T-helper 2 cell treated with Interferon-gamma antibody and Interleukin-4, amounts not matched to agents 5 μg/mL and 100 μg/mL, for 36 hours (primary cell): ENCODE results near the gene CUX1.
"Not testable (repeated sequence)": the region's sequence is repeated elsewhere in the genome, so short reads cannot be mapped to it uniquely, and the experiment has no call there.

Experiments used
- DNase-seq: peaks from one replicate; pipeline ENCODE4 v3.0.0; 2021; ENCODE audit warnings: low spot score
- H3K27ac Mint-ChIP-seq: one replicate; pipeline ENCODE4 v1.8.0; 2021; ENCODE audit warnings: mild to moderate bottlenecking, mixed read lengths
- H3K27me3 Mint-ChIP-seq: one replicate; pipeline ENCODE4 v1.8.0; 2021; ENCODE audit warnings: low read depth, mixed read lengths
- H3K36me3 Mint-ChIP-seq: one replicate; pipeline ENCODE4 v1.8.0; 2021; ENCODE audit warnings: low read depth, mixed read lengths
- H3K4me1 Mint-ChIP-seq: one replicate; pipeline ENCODE4 v1.8.0; 2021; ENCODE audit warnings: low read depth, mixed read lengths
- H3K4me3 Mint-ChIP-seq: one replicate; pipeline ENCODE4 v1.8.0; 2022; ENCODE audit warnings: mild to moderate bottlenecking, moderate library complexity, mixed read lengths
- H3K9me3 Mint-ChIP-seq: one replicate; pipeline ENCODE4 v1.8.0; 2021; ENCODE audit warnings: mixed read lengths

The CUX1 gene

DNA sequence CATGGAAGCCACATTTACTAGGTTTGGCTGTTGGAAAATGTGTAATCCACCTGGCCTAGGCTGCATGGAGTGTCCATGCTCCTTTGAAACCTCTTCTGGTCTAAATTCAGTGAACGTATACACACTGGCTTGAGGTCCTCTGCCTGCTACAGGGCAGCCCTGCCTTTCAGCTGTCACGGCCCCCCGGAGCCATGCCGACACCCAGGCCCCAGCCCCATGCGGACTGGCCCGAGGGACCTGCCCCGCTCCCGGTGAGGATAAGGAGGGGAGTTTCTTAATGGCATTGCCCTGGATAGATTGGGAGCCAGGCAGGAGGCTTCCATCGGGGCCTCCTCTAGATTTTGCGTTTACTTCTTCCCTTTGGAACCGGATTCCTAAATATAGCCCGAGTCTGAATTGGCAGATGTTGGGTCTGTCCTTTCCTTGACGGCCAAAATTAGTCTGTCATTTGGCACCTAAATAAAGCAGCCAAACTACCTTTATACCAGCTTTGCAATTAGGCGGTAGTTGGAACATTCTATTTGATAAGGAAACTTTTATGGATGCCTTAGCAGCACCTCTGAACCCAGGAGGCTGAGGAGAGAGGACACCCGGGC, 397.1 kb downstream of the CUX1 start:
- Mint-ChIP-seq H3K27ac (no peak overlapping the region), H3K27me3 (no peaks in the 10 kb centered on the region), H3K4me1 (no peaks in the 10 kb centered on the region), H3K4me3 (no peak overlapping the region), H3K9me3 (no peaks in the 10 kb centered on the region), H3K36me3 (peaks cover 3% of the 10 kb centered on the region)
- DNase-seq, result no peak

DNA sequence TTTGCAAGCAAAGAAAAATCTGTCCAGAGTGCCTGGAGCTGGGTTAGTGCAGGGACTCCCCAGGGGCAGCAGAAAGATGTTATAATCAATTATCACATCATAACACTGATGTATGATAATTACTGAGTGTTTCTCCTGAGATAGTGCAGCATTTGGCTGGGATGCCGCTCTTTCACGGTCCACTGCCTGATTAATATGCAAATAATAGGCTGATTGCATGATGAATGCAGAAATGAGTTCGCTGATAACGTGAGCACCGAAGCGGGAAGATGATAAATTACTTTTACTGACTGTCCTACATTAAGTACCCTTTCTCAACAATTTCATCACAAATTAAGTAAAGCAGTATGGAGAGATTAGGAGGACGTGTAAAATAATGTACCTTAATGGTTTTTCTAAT, 397.8 kb downstream of the CUX1 start:
- peaks cover 3% of the 10 kb centered on the region for H3K36me3 Mint-ChIP-seq
- no peaks in the 10 kb centered on the region for H3K4me1 Mint-ChIP-seq
- H3K4me3 Mint-ChIP-seq, result no peak overlapping the region
- no peaks in the 10 kb centered on the region for H3K27me3 Mint-ChIP-seq
- DNase-seq, result no peak
- H3K9me3 Mint-ChIP-seq, result no peaks in the 10 kb centered on the region
- no peak overlapping the region for H3K27ac Mint-ChIP-seq

DNA sequence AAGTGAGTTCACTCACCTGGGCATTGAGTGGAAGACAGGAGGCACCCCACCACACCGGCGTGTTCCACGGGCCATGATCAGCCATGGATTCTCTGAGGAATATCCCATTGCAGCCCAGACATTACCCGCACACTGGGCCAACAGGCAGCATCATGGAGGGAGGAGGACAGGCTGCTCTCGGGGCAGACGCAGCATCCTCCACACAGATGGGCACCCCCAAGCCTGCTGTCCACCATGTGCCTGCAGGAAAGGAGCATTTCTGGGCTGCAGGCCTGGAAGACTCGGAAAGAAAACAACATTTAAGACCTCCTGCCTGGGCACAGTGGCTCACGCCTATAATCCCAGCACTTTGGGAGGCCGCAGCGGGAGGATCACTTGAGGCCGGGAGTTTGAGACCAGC, 398.3 kb downstream of the CUX1 start:
- H3K36me3 Mint-ChIP-seq, result peaks cover 3% of the 10 kb centered on the region
- H3K4me3 Mint-ChIP-seq, result no peak overlapping the region
- no peaks in the 10 kb centered on the region for H3K9me3 Mint-ChIP-seq
- DNase-seq, result no peak
- H3K27me3 Mint-ChIP-seq, result no peaks in the 10 kb centered on the region
- no peaks in the 10 kb centered on the region for H3K4me1 Mint-ChIP-seq
- no peak overlapping the region for H3K27ac Mint-ChIP-seq

DNA sequence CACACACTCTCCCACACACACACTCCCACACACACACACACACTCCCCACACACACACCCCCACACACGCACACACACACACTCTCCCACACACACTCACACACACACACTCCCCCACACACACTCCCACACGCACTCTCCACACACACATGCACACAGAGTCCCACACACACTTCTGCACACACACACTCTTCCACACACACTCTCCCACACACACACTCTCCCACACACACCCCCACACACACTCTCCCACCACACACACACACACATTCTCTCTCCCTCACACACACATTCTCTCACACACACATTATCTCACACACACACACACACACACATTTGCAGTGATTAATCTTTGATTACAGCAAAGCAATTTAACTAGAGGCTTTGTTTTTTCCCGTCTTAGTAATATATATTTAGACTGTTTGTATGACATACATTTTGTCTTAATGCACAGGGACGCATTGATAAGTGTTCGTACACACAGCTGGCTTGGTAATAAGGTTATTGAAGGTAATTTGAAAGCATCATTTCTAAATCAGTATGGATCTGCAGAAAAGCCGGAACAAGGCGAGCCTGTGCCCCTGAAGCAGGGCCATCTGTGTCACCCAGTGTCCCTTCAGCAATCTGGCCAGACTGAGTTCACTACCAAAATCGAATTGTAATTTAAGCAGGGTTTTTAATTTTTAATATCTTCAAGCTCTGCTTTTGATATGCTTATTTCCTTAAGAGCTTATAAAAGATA, 399.3 kb downstream of the CUX1 start:
- Mint-ChIP-seq H3K27ac (no peak overlapping the region), H3K9me3 (no peaks in the 10 kb centered on the region), H3K36me3 (peaks cover 3% of the 10 kb centered on the region), H3K4me3 (no peak overlapping the region), H3K4me1 (no peaks in the 10 kb centered on the region), H3K27me3 (no peaks in the 10 kb centered on the region)
- DNase-seq, result no peak

DNA sequence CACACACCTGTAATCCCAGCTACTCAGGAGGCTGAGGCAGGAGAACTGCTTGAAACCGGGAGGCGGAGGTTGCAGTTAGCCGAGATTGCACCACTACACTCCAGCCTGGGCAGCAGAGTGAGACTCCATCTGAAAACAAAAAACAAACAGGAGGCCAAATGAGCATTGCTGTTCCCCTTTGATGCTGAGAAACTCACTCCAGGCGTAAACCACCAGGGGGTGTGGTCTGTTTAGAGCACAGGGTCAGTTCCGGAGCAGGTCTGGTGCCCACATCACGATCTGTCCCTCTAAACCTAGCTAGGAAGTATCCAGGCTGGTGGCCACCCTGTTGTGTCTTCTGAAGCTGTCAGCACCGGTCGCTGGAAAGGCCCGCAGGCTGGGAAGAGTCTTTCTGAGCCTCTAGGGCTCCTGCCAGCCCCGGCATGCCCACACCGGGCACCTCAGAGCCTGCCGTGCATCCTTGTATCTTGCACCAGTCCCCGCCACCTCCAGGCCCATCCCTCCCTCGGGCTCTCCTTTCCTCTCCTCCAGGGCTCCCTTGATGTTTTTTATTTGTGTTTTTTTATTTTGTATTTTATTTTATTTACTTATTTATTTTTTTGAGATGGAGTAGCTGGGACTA, 402.9 kb downstream of the CUX1 start:
- Mint-ChIP-seq H3K4me1 (no peaks in the 10 kb centered on the region), H3K9me3 (no peaks in the 10 kb centered on the region), H3K27me3 (no peaks in the 10 kb centered on the region), H3K27ac (no peak overlapping the region), H3K4me3 (no peak overlapping the region), H3K36me3 (peaks cover 3% of the 10 kb centered on the region)
- no peak for DNase-seq

DNA sequence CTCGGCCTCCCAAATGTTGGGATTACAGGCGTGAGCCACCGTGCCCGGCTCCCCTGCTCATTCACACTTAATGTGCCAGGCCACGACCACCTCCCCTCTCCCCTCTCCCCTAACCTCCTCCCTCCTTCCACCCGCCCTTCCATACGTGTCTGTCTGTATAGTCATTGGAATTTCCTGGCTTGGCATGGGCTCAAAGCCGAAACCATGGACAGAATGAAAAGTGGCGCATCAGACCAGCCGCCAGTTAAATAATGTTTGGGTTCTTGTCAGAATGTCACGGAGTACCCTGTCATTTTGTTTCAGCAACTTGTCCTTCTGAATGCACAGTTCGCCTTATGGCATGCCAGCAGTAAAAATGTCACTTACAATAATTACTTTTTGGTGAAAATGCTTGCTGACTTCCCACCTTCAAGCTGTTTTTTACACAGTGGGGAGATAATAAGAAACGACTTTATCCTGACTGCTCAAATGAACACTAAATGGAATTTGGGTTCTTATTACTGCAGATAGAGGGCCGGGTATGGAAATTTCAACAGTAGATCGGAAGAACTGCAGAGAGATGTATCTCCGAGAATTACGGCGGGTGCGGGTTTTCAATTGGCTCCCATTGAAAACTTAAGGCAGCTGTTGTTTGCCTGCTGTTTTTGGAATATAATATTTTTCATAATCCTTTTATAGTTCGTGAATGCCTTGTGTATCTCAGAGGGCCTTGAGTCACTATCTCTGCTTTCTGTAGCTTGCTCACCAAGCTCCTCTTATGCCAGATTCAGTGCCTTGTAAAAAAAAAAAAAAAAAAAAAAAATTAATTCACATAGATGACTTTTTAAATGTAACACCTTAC, 403.8 kb downstream of the CUX1 start:
- Mint-ChIP-seq H3K27ac (no peak overlapping the region), H3K4me3 (no peak overlapping the region), H3K9me3 (no peaks in the 10 kb centered on the region), H3K36me3 (peaks cover 3% of the 10 kb centered on the region), H3K4me1 (no peaks in the 10 kb centered on the region), H3K27me3 (no peaks in the 10 kb centered on the region)
- no peak for DNase-seq

DNA sequence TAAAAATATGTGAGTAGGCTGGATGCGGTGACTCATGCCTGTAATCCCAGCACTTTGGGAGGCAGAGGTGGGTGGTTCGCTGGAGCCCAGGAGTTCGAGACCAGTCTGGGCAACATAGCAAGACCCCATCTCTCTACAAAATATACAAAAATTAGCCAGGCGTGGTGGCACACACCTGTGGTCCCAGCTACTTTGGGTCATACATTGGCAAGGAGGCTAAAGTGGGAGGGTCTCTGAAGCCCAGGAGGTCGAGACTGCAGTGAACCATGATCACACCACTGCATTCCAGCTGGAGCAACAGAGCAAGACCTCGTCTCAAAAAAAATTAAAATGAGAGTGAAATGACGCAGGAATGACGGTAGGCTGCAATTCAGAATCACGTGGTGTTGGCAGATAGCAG, 404.5 kb downstream of the CUX1 start:
- Mint-ChIP-seq H3K36me3 (no peaks in the 10 kb centered on the region), H3K4me1 (no peaks in the 10 kb centered on the region), H3K27me3 (no peaks in the 10 kb centered on the region), H3K27ac (no peak overlapping the region), H3K9me3 (no peaks in the 10 kb centered on the region), H3K4me3 (no peak overlapping the region)
- no peak for DNase-seq

DNA sequence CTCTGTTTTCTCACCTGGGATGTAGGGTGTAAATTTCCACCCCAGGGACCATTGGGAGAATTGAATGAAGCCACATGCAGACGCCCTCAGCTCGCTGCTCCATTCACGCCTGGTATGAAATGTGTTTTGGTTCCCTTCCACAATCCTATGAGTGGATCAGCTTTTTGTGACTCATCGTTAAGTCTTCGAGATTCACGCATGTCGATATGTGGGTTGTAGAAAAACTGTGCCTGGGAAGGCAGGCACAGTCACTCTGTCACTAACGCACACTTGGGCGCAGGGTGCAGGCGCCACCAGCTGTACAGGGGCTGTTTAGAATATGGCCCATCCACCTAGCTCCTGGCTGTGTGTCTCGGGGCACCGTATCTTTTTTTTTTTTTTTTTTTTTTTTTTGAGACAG, 405.0 kb downstream of the CUX1 start:
- Mint-ChIP-seq H3K36me3 (no peaks in the 10 kb centered on the region), H3K9me3 (no peaks in the 10 kb centered on the region), H3K27me3 (no peaks in the 10 kb centered on the region), H3K4me3 (no peak overlapping the region), H3K4me1 (no peaks in the 10 kb centered on the region), H3K27ac (no peak overlapping the region)
- no peak for DNase-seq

DNA sequence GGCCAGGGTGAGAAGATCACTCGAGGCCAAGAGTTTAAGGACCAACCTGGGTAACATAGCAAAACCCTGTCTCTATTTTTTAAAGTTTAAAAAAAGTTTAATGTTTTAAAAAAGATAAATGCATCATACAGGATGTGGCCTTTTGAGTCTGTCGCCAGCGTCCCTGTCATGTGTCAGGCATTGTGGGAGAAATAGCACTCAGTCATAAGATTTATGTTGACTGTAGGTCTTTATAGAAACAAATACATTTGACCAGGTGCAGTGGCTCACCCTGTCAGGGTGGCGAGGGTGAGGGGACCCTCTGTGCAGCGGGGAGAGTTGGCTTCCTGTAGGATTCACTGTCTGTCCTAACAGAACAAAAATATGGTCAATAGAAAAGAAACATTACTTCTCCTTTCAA, 405.8 kb downstream of the CUX1 start:
- no peaks in the 10 kb centered on the region for H3K4me1 Mint-ChIP-seq
- no peak for DNase-seq
- H3K9me3 Mint-ChIP-seq, result no peaks in the 10 kb centered on the region
- no peak overlapping the region for H3K4me3 Mint-ChIP-seq
- H3K27me3 Mint-ChIP-seq, result no peaks in the 10 kb centered on the region
- no peaks in the 10 kb centered on the region for H3K36me3 Mint-ChIP-seq
- H3K27ac Mint-ChIP-seq, result no peak overlapping the region

DNA sequence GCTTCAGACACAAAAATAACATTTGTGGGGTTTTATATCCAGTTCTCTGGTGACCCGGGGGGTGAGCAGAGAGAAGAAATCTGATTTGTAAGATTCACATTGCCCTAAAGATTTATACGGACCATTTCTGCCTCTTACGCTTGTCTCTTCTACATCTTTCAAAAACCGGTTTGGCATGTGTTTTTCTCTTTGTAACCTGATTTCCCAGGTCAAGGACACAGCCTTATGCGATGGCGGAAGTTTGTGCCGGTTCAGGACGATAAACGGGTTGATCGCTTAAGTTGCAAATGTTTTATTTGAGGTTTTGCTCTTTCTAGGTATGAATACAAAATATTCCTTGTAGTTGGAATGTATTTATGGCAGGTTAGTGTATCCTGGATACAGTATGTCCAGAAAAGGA, 407.6 kb downstream of the CUX1 start:
- no peak for DNase-seq
- H3K27ac Mint-ChIP-seq, result no peak overlapping the region
- no peak overlapping the region for H3K4me3 Mint-ChIP-seq
- no peaks in the 10 kb centered on the region for H3K4me1 Mint-ChIP-seq
- no peaks in the 10 kb centered on the region for H3K36me3 Mint-ChIP-seq
- H3K27me3 Mint-ChIP-seq, result no peaks in the 10 kb centered on the region
- H3K9me3 Mint-ChIP-seq, result no peaks in the 10 kb centered on the region

DNA sequence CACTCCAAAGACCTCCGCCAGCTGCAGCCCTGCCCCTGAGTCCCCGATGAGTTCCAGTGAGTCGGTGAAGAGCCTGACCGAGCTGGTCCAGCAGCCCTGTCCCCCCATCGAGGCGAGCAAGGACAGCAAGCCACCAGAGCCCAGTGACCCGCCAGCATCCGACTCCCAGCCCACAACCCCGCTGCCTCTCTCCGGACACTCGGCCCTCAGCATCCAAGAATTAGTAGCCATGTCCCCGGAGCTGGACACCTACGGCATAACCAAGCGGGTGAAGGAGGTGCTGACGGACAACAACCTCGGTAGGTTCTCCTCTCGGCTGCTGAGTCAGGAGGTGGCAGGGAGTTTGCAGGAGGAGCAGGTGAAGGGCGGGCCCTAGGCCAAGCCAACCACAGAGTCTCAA, 409.9 kb downstream of the CUX1 start:
- Mint-ChIP-seq H3K4me3 (no peak overlapping the region), H3K9me3 (no peaks in the 10 kb centered on the region), H3K27me3 (no peaks in the 10 kb centered on the region), H3K36me3 (no peaks in the 10 kb centered on the region), H3K27ac (no peak overlapping the region), H3K4me1 (no peaks in the 10 kb centered on the region)
- no peak for DNase-seq

DNA sequence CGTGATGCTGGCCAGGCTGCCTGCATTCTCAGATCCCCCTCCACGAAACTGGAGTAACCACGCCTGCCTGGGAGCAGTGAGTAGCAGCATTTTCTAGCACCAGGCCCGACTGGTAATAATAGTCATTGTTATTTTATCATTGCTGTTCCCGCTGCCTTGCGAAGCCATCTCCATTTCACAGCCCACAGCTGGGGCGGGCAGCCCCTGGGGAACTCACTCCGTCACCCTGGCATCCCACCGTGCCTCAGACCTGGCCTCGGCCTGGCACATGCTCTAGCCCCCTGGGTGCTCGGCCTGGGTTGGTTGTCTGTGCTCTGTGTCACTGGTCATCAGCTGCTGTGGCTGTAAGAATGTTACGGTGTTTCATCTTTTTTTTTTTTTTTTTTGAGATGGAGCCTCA, 411.5 kb downstream of the CUX1 start:
- H3K4me3 Mint-ChIP-seq, result no peak overlapping the region
- H3K27ac Mint-ChIP-seq, result no peak overlapping the region
- H3K9me3 Mint-ChIP-seq, result no peaks in the 10 kb centered on the region
- no peak for DNase-seq
- no peaks in the 10 kb centered on the region for H3K27me3 Mint-ChIP-seq
- no peaks in the 10 kb centered on the region for H3K36me3 Mint-ChIP-seq
- H3K4me1 Mint-ChIP-seq, result no peaks in the 10 kb centered on the region

DNA sequence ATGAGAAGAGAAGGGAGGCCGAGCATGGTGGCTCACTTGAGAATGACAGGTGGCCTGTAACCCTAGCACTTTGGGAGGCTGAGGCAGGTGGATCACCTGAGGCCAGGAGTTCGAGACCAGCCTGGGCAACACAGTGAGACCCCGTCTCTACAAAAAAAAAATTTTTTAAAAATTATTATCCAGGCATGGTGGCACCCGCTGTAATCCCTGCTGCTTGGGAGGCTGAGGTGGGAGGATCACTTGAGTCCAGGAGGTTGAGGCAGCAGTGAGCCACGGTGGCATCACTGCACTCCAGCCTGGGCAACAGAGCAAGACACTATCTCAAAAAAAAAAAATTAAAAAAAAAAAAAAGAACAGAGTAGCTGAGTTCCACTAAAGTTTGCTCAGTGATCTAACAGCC, 412.7 kb downstream of the CUX1 start:
- H3K4me3 Mint-ChIP-seq, H3K27ac Mint-ChIP-seq, H3K36me3 Mint-ChIP-seq, DNase-seq, H3K9me3 Mint-ChIP-seq, H3K27me3 Mint-ChIP-seq, H3K4me1 Mint-ChIP-seq: not testable (repeated sequence)

DNA sequence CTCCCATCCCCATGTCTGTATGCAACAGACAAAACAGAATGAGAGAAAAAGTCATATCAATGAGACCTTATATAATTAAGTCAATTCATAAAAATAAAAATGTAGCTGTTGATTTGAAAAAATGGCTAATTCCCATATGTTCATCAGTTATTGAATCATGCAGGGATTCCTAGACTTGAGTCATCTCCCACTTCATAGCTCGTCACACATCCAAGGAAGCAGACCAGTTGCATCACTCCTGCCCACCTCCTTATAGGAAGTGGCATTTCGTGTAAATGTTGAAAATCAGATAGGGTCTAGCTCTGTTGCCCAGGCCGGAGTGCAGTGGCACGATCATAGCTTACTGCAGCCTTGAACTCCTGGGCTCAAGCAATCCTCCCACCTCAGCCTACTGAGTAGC, 413.2 kb downstream of the CUX1 start:
- no peaks in the 10 kb centered on the region for H3K27me3 Mint-ChIP-seq
- H3K27ac Mint-ChIP-seq, result no peak overlapping the region
- H3K4me1 Mint-ChIP-seq, result no peaks in the 10 kb centered on the region
- H3K36me3 Mint-ChIP-seq, result no peaks in the 10 kb centered on the region
- DNase-seq, result no peak
- no peak overlapping the region for H3K4me3 Mint-ChIP-seq
- no peaks in the 10 kb centered on the region for H3K9me3 Mint-ChIP-seq
